ENCODE measurements around the gene SLC30A10.
"Not testable (repeated sequence)": the region's sequence is repeated elsewhere in the genome, so short reads cannot be mapped to it uniquely, and the experiment has no call there.

SLC30A10 gene

GRCh38 chr1:219891846-219892245 is 36.5 kb downstream of the SLC30A10 start:
- not testable (repeated sequence) for DNase-seq (ENCODE audit: low spot score)

- not testable (repeated sequence) for DNase-seq (ENCODE audit: low spot score)
These were observed 39.7 kb downstream of the SLC30A10 start for GRCh38 chr1:219888667-219889066.

- no peak for DNase-seq (ENCODE audit: low spot score)
These were observed 42.7 kb downstream of the SLC30A10 start for GRCh38 chr1:219885680-219886079.

- DNase-seq (ENCODE audit: low spot score), result no peak
These were observed 44.7 kb downstream of the SLC30A10 start for GRCh38 chr1:219883400-219884332.

GRCh38 chr1:219882755-219883154 is 45.6 kb downstream of the SLC30A10 start:
- DNase-seq (ENCODE audit: low spot score), result no peak

GRCh38 chr1:219882096-219882495 is 46.3 kb downstream of the SLC30A10 start:
- no peak for DNase-seq (ENCODE audit: low spot score)

GRCh38 chr1:219880765-219881457 is 47.4 kb downstream of the SLC30A10 start:
- no peak for DNase-seq (ENCODE audit: low spot score)

GRCh38 chr1:219876798-219877209 is 51.6 kb downstream of the SLC30A10 start:
- DNase-seq (ENCODE audit: low spot score), result no peak

- DNase-seq (ENCODE audit: low spot score), result no peak
These were observed 52.5 kb downstream of the SLC30A10 start for GRCh38 chr1:219875860-219876259.

- not testable (repeated sequence) for DNase-seq (ENCODE audit: low spot score)
These were observed 55.8 kb downstream of the SLC30A10 start for GRCh38 chr1:219872538-219872937.

- no peak for DNase-seq (ENCODE audit: low spot score)
These were observed 56.8 kb downstream of the SLC30A10 start for GRCh38 chr1:219871427-219872057.

- not testable (repeated sequence) for DNase-seq (ENCODE audit: low spot score)
These were observed 59.7 kb downstream of the SLC30A10 start for GRCh38 chr1:219868615-219869014.

All from AG08396 (cell line).